ENCODE data around the gene LHX4.

- no peak for TF ChIP-seq TAF1 (IDR thresholded peaks at IDR 0.05; ENCODE audit: low read depth)
- TF ChIP-seq, protein P1, sequence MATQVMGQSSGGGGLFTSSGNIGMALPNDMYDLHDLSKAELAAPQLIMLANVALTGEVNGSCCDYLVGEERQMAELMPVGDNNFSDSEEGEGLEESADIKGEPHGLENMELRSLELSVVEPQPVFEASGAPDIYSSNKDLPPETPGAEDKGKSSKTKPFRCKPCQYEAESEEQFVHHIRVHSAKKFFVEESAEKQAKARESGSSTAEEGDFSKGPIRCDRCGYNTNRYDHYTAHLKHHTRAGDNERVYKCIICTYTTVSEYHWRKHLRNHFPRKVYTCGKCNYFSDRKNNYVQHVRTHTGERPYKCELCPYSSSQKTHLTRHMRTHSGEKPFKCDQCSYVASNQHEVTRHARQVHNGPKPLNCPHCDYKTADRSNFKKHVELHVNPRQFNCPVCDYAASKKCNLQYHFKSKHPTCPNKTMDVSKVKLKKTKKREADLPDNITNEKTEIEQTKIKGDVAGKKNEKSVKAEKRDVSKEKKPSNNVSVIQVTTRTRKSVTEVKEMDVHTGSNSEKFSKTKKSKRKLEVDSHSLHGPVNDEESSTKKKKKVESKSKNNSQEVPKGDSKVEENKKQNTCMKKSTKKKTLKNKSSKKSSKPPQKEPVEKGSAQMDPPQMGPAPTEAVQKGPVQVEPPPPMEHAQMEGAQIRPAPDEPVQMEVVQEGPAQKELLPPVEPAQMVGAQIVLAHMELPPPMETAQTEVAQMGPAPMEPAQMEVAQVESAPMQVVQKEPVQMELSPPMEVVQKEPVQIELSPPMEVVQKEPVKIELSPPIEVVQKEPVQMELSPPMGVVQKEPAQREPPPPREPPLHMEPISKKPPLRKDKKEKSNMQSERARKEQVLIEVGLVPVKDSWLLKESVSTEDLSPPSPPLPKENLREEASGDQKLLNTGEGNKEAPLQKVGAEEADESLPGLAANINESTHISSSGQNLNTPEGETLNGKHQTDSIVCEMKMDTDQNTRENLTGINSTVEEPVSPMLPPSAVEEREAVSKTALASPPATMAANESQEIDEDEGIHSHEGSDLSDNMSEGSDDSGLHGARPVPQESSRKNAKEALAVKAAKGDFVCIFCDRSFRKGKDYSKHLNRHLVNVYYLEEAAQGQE (IDR thresholded peaks at IDR 0.05; ENCODE audit: low read depth), result no peak
- no peak for TF ChIP-seq RAD21 (IDR thresholded peaks at IDR 0.05; ENCODE audit: low read depth)
- no peak for TF ChIP-seq EGR1 (IDR thresholded peaks at IDR 0.05)
- TF ChIP-seq NFIC (IDR thresholded peaks at IDR 0.05), result no peak
- no peak for TF ChIP-seq MAX (IDR thresholded peaks at IDR 0.05)
Measured at GRCh38 chr1:180247580-180247979, 17.5 kb downstream of the LHX4 start.

Data from Ishikawa (cell line).